Cerebellar cortex (tissue), 1 donor: ENCODE results near the gene SYCE3.
"Not testable (repeated sequence)": the region's sequence is repeated elsewhere in the genome, so short reads cannot be mapped to it uniquely, and the experiment has no call there.

ENCODE experiments used
- DNase-seq: peaks from one replicate; pipeline ENCODE4 v3.0.0-alpha.2; 2015; ENCODE audit warnings: low spot score

The SYCE3 gene

GRCh38 chr22:50548921-50549790, 13.6 kb downstream of the SYCE3 start:
- no peak for DNase-seq

GRCh38 chr22:50548040-50548920, 14.4 kb downstream of the SYCE3 start:
- no peak for DNase-seq

DNA sequence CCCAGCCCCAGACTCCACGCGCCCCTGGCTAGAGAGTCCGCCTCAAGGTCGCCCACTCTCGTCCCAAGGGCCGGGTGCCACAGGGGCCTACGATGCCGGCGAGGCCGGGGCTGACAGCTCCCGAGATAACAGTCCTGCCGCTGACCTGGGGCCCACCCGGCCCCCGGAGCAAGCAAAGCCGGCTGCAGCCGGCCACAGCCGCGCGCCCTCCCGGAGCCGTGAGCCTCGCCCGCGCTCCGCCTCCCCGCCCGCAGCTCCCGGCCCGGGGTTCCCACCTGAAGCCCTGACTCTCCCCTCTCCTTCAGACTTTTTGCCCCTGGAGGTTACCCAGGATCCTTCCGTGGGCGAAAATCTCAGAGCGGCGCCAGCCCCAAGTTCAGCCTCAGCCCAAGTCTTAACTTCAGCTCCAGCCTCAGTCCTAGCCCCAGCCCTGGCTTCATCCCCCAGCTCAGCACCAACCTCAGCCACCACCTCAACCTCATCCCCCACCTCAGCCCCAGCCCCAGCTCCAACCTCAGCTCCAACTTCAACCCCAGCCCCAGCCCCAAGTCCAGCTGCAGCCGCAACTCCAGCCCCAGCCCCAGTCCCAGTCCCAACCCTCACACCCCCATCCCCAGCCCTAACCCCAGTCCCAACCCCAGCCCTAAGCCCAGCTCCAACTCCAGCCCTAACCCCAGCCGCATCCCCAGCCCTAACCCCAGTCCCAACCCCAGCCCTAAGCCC, 15.3 kb downstream of the SYCE3 start:
- no peak for DNase-seq

GRCh38 chr22:50546326-50547262, 16.1 kb downstream of the SYCE3 start:
- DNase-seq: no peak

- DNase-seq: no peak
Observed at GRCh38 chr22:50545522-50546325, 17.0 kb downstream of the SYCE3 start, which contains the start of gene KLHDC7B. TSS of gene KLHDC7B (plus strand) at chr22:50545899. CDS start at chr22:50546244, 345 bp downstream.

DNA sequence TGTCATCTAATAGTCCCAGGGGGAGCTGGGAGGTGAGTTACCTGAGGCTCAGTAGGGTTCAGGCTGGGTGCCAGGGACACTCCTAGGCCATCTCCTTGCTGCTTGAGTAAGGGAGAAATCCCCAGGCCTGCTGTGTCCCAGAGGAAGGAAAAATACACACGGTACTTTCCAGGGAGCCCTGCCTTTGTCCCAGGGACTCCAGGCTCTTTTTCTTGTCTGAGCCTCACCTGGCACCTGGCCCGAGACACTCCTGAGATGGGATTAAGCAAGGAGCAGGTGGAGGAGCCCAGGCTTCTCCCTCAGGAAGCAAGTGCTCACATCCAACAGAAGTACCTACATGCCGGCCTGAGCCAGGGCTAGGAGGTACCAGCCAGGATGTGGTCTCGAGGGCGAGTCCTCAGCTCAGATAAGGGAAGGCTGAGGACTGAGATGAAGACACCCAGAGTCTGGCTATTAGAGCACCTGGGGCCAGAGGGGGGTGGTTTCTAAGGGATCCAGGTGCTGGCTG, 17.9 kb downstream of the SYCE3 start:
- DNase-seq: no peak

- DNase-seq: peak; percentile 33
Observed at GRCh38 chr22:50544078-50544745, 18.5 kb downstream of the SYCE3 start.

GRCh38 chr22:50542416-50542927, 20.2 kb downstream of the SYCE3 start:
- no peak for DNase-seq

GRCh38 chr22:50541667-50542026, 21.1 kb downstream of the SYCE3 start:
- not testable (repeated sequence) for DNase-seq

DNA sequence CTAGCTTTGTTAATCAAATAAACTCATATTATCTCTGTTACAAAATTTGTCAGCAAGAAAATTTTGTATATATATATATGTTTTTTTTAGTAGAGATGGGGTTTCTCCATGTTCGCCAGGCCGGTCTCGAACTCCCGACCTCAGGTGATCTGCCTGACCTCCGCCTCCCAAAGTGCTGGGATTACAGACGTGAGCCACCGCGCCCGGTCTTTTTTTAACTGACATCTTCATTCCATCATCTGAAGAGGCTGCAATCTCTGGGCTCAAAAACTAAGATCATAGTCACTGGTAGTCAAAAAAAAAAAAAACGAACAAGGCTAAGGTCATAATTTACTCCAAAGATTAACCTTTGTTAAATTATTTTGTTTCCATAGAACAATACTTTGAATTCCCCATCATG, 22.3 kb downstream of the SYCE3 start:
- DNase-seq: no peak

GRCh38 chr22:50537765-50538164, 25.0 kb downstream of the SYCE3 start:
- DNase-seq: no peak

DNA sequence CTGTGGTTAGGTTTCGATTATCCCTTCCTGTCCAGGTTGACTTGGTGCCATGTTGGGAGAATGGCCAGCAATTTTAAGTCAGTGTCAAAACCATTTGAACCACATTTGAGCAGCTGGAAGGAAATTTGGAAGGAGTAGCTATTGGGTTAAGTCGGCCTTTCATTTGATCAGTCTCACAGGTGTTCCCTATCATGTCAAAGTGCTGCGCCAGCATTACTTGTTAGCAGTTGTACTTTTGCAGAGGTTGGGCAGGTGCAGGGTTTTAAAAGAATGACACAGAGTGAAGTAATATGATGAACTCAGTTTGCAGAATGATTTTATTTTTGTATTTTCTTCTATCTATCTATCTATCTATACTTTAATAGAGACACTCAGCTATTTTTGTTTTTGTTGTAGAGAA, 26.5 kb downstream of the SYCE3 start:
- no peak for DNase-seq

- DNase-seq: no peak
Observed at GRCh38 chr22:50535113-50535512, 27.6 kb downstream of the SYCE3 start.

GRCh38 chr22:50533856-50534711, 28.6 kb downstream of the SYCE3 start:
- not testable (repeated sequence) for DNase-seq

DNA sequence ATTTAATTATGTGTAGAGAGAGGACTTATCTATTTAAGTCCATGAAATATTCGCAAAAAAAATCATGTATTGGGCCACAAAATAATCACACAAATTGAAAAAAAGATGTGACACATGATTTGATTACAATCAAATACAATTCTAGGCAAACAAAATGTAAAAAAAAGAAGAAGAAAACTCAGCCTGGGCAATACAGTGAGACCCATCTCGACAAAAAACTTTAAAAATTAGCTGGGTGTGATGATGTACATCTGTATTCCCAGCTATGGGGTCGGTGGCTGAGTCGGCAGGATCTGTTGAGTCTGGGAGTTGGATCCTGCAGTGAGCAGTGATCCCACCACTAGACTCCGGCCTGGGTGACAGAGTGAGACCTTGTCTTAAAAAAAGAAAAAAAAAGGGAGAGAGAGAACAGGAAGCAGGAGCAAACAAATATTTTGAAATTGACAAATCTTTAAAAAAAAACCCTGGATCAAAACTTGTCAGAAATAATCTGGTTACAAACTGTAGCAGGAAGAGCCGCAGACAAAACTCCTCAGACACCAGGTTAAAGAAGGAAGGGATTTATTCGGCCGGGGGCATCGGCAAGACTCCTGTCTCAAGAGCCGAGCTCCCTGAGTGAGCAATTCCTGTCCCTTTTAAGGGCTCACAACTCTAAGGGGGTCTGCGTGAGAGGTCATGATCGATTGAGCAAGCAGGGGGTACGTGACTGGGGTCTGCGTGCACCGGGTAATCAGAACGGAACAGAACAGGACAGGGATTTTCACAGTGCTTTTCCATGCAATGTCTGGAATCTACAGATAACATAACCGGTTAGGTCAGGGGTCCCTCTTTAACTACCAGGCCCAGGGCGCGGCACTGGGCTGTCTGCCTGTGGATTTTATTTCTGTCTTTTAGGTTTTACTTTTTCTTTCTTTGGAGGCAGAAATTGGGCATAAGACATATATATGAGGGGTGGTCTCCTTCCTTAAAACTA, 29.6 kb downstream of the SYCE3 start:
- DNase-seq: no peak

DNA sequence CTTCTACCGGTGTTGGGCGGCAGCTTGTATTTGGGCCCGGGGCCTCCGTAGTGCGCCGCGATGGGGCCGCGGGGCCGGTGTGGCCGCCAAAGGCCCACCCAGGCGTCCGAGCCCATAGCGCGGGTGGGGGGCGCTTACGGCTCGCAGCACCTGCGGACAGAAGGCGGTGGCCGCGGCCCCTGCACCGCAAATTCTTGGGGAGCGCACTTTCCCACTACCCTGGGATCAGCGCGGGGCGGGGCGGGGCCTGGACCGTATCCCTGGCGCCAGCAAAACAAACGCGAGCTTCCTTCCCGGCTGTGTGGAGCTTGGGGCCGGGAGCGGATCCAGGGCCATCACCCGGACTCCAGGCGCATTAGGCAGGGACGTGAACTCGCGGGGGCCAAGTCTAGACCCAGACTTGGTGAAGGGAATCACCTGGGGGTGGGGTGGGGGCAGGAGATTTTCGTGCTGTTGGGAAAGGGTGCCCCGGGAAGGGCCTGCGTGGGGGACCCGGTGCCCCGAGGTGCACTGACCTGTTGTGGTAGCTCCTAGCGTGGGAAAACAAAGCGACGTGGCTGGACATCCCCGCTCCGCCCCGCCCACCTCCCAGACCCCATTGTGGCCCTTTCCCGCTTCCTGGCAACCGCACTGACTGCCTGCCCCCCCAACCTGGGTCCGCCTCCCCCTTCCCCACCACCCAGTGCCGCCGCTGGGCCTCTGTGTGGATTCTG, 30.6 kb downstream of the SYCE3 start:
- peak; percentile 33 for DNase-seq
